GM23248 (cell line): ENCODE measurements around the gene TXNDC9.

Experiments
- EZH2 ChIP-seq: fragments of 200-600 bp; sonication (generic); IDR thresholded peaks from 2 replicates; pipeline ENCODE4 v1.6.1; 2018; ENCODE audit warnings: antibody characterized with exemption, mild to moderate bottlenecking; ENCODE audit not compliant: insufficient read depth, poor library complexity, severe bottlenecking
- EZH2phosphoT487 ChIP-seq: fragments of 200-600 bp; sonication (generic); IDR thresholded peaks from 2 replicates; pipeline ENCODE4 v1.6.1; 2018; ENCODE audit warnings: antibody characterized with exemption, moderate library complexity, mild to moderate bottlenecking, low read depth; ENCODE audit not compliant: insufficient read depth

- no peak for TF ChIP-seq EZH2phosphoT487
- no peak for TF ChIP-seq EZH2
Observed at GRCh38 chr2:99336804-99337112, 625 bp upstream of the TXNDC9 start.
